Nucleus accumbens (tissue), 56 donors: ENCODE measurements around the gene NTN1.

ENCODE experiments used
- DNase-seq, 56 donors: peaks; one replicate each; lab custom pipeline; 2025; lab: John Stamatoyannopoulos, UW

NTN1 gene

DNA sequence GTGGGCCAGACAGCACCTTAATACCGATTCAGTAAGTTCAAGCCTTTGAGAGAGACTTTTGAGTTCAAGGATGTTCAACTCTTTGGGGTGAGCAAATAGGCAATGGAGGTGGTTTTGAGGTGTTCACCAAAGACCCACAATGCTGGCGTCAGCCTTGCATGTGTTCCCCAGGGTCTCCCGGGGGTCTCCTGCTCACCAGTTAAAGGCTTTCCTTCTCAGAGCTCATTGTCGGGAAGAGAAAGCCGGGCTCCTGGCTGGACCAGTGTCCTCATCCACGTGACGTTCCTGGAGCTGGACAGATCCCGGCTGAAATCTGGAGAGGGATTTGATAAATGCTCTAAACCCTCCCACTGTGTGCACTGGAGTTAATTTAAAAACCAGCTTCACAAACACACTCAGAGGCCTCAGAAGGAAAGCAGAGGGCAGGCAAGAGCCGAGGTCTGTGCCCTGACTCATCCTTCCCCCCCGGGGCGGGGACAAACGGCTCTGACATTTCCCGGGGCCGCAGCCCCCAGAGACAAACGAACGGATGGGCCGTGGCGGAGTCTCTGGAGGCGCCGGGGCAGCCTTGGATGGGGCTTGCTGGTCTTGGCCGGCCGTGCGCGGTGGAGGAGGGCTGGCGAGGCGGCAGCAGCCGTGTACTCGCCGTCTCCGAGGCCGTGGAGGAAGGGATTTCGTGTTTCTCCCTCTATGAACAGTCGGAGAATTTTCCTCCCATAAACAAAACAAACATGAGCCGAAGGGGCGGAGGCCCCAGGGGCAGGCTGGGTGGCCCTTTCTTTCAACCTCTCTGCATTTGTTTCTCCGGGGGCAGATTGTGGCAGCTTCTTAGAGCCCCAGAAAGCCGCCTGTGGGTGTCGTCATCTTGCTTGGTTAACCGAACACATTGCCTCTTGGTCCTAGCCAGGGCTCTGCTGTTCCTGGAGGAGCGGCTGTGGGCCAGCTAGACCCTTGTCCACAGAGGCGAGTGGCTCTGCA, 94.2 kb downstream of the NTN1 start:
- peak in 18 of 56 donors; percentile 6 to 54 (median 15) for DNase-seq

DNA sequence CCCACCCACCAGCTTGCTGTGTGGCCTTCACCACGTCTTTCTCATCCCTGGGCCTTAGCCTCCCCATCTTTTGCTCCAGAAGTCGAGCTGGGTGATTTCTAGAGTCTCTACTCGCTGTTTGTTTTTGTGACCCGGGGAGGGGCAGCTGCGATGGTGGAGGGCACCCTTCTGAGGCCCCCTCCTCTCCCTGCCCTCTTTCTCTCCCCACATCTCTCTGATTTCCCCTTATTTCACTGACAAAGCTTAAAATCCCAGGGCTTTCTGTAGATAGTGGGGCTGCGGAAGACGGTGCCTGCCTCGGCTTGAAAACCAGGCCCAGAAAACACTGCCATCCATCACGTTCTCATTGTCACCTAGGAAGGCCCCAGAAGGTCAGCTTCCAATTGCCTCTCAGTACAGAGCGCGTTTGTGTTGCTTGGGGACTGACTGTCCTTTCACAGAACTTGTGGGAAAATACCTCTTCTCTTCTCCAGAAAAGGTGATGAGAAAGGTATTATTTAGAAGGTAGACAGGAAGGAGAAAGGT, 95.1 kb downstream of the NTN1 start:
- no peak for DNase-seq

DNA sequence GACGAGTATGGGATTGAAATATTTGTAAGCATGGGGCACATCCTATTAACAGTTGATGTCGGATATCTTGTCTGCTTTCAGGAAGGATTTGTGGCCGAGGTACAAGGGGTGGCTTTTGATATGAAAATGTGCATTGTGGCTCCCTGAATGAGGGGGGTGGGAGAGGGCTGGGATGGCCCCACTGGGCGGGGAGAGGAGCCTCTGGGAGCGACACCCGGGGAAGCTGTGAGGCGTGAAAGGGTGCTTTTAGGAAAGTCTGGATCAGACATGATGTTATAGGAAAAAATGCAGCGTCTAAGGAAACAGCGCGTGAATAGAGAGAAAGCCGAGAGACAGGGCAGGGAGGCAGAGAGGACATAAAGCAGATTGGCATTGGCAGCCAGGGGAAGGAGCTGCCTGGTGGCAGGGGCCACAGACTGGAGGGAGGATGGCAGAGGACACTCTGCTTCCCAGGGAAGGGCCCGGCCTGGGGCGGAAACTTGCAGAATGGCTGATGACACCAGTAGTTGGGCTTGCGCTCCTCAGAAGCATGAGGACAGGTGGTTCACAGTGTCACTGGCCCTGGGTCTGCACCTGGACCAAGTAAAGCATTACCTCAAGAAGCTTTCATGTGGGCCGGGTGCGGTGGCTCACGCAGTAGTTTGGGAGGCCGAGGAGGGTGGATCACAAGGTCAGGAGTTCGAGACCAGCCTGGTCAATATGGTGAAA, 95.7 kb downstream of the NTN1 start:
- no peak for DNase-seq

DNA sequence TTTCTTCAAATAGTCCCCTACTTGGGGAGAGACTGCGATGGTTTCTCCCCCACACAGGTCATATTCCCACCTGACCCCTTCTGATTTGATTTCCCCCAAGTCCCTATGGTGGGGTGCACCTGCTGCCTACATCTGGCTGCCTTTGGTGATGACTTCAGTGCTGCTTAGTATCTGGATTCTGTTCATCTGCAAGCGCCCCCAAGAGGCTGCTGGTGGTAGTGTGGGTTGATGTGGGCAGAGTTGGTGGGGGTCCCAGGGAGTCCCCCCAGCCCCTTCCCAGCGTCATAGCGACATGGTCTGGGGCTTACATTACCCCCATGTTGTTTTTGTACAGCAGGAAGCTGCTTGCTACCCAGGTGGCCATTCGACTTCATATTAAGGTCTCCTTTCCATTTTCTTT, 99.2 kb downstream of the NTN1 start:
- no peak for DNase-seq

DNA sequence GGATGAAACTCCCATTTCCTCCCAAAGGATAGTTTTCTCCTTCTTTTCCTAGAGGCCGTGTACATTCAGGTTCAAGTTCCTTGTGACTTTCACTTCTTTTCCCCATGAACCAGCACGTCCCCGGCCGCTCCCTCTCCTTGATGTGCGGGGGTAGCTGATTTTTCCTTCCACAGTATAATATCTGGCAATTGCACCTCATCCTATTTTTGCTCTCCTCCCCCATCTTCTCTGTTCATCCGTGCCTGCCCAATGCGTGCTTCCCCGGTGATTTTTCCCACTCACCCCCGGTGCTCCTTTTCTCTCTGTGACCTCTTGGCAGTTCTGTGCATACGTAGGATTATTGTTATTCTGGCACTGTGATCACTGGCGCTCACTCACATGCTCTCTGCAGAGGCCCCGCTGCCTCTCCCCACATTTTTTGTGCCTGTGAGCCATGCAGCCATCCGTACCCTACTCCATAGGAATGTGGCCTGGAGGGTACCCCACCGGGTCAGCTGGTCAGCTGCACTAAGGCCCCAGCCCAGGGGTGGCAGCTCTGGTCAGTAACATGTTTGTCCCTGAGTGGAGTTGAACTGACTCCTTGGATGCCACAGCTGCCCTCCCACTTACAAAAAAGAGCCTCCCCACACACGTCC, 100.0 kb downstream of the NTN1 start:
- no peak for DNase-seq

- no peak for DNase-seq
Observed at GRCh38 chr17:9123594-9124553, 102.6 kb downstream of the NTN1 start.

DNA sequence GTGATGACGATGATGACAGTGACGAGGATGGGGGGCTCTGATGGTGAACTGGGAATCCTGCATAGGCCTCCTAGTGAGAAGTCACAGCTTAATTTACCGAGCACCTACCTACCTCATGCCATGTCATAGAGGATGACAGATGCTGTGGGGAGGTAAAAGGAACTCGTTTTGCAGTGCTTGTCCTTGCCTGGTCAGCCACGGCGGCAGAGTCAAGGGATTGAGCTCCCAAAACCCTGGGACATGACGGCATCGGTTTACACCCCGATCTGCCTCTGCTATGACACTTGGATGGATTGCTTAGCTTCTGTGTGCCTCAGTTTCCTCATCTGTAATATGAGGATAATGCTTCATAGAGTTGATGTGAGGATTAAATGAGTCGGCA, 103.2 kb downstream of the NTN1 start:
- no peak for DNase-seq

GRCh38 chr17:9125722-9126121, 104.4 kb downstream of the NTN1 start:
- no peak for DNase-seq

GRCh38 chr17:9127340-9127739, 106.0 kb downstream of the NTN1 start:
- no peak for DNase-seq

- DNase-seq = no peak
Observed at GRCh38 chr17:9131371-9131770, 110.1 kb downstream of the NTN1 start.

DNA sequence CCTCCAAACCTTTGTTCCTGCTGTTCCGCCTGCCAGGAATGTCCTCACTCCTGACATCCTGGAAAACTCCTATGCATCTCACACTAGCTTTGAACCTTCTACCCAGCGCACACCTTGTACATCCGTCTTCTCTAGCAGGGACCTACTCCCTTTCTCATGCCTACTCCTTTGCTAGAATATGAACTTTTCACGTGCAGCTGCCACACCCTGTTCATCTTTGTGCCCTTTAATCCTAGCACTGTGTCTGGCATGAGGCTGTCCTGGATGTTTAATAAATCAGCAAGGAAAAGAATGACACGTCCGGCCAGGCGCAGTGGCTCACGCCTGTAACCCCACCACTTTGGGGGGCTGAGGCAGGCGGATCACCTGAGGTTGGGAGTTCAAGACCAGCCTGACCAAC, 111.0 kb downstream of the NTN1 start:
- no peak for DNase-seq

- no peak for DNase-seq
Observed at GRCh38 chr17:9132944-9133610, 111.8 kb downstream of the NTN1 start.

DNA sequence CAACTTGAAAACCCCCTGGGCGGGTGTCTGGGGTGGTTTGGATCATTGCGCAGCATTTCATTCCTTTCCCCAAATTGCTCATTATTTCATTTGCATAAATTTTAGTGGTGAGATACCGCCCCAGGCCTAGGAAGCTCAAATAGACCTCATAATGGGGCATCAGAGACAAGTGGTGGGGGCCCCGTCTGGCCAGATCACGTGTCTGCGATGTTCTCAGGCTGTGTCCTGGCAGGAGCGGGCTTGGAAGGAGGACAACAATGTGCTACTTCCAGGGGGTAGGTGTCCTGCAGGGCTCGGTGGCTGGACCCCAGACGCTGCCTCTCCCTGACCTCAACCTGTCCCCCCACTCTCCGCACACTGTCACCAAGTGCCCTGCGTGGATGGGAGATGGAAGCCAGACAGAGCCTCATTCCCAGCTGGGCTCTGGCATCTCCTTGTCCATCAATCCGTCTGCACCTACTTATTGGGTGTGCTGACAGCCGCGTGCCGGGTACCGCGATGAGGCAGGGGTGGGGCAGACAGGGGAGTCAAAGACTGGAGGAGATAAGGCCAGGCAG, 116.9 kb downstream of the NTN1 start:
- DNase-seq = no peak

DNA sequence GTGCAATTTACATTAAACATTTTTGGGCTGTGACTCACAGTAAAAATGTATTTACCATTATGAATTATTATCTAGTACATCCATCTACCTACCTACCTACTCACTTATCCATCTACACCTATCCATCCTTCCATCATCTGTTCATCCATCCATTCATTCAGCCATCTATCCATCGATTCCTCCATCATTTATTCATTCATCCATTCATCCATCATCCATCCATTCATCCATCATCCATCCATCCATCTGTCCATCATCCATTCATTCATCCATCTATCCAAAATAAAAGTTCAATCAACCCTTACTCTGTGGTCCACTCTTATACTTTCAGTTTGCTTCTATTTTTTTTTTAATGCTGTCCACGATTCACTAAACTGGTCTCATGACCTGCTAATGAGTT, 118.4 kb downstream of the NTN1 start:
- DNase-seq = no peak

GRCh38 chr17:9140550-9141424, 119.5 kb downstream of the NTN1 start:
- no peak for DNase-seq

- DNase-seq = no peak
Observed at GRCh38 chr17:9141425-9141753, 120.1 kb downstream of the NTN1 start.

DNA sequence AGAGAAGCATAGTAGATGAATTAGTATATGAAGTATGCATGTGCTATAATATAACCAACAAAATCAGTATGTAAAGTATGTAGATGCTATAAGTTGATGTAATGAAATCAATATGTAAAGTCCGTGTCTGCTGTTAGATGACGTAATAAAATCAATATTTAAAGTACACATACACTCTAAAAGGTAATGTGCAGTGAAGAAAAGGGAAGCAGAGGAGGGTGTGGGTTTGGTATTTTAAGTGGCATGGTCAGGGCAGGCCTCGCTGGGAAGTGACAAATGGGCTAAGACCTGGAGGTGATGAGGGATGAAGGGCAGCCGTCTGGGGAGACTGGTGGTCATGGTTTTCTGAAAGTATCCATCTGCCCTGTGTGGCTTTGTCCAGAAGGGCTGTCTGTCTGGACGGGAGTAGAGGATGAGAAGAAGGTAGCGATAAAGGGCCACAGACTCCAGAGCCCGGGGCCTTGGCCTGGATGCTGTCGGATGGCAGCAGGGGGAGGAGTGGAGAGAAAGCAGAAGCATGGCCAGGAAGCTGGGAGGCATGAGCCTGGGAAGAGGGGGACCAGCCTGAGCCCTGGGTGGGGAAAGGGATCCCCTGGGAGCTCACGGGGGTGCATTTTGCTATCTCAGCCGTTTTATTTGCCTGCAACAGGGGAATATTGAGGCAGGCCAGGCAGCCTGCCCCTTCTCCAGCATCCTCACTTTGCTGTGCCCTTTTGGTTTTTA, 121.6 kb downstream of the NTN1 start:
- no peak for DNase-seq
